DND-41 (cell line): ENCODE data around the gene PEMT.

Source experiments
- CTCF ChIP-seq: IDR thresholded peaks from 2 replicates; pipeline ENCODE4 v1.5.1; 2012; ENCODE audit warnings: borderline replicate concordance, low read length, moderate library complexity, mild to moderate bottlenecking; ENCODE audit not compliant: poor library complexity, severe bottlenecking; ENCODE audit errors: extremely low read depth
- EZH2 ChIP-seq: IDR thresholded peaks from 3 replicates; pipeline ENCODE4 v1.6.1; 2012; ENCODE audit warnings: borderline replicate concordance, low read depth, mild to moderate bottlenecking, moderate library complexity, low read length, inconsistent platforms; ENCODE audit not compliant: severe bottlenecking

GRCh38 chr17:17560167-17560566 lies 31.3 kb downstream of the PEMT start:
- TF ChIP-seq CTCF = no peak
- no peak for TF ChIP-seq EZH2
